Stimulated activated CD8-positive, alpha-beta memory T cell treated with anti-CD3 and anti-CD28 coated beads, Interleukin-15, amount 100 ng/mL, for 24 hours (primary cell): Measurements from ENCODE around the gene ALX1.

Experiments
- DNase-seq: peaks from one replicate; pipeline ENCODE4 v3.0.0-alpha.2; 2020; ENCODE audit warnings: low read depth

The ALX1 gene

DNA sequence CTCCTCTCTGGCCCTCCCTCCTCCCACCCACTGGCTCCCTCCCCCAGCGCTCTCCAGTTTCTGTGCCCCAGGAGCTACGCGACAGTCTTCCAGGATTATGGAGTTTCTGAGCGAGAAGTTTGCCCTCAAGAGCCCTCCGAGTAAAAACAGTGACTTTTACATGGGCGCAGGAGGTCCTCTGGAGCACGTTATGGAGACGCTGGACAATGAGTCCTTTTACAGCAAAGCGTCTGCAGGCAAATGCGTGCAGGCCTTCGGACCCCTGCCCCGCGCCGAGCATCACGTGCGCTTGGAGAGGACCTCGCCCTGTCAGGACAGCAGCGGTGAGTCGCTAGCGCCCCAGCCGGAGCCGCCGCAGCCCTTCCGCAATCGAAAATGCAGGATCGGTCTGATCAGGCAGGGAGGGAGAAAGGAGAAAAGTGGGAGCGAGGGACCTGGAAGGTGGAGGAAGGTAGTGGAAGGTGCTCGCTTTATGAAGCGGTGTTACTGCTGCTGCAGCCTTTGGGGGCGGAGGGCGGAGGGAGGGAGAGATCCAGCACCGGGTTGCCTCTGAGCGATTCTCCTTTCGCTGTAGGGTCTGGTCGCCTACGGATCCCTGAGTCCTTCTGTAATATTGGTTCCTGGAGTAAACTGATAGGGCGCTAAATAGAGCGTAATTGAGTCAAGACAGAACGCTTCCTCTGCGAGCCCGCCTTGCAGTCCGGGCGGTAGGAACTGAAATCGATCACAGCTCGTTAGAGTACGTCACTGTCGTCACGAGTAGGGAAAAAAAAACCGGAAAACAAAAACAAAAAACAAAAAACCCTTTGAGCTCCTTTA, at the start of gene ALX1:
Gene ALX1, plus strand, starts transcription at position 56 of the 819 bp plus-strand sequence. Its CDS starts 42 bp downstream, at position 98.
- no peak for DNase-seq

DNA sequence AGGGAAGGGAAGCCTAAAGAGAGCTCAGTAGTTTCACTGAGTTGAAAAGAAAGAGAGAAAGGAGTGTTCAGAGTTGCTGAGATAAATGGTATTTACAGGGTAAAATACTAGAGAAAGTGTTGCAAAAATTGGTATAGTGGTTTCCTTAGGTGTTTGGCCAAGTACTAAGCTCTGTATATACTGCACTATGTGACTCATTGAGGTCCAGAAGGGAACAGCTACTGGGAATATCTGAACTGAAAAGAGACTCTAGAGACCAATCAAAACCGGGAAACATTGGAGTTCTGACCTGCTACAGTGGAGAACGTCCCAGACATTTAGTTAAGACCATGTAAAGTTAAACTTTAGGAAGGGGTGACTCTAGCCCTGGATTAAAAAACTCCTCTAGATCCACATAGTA, 42.7 kb upstream of the ALX1 start:
- DNase-seq = no peak

- DNase-seq = no peak
Observed at GRCh38 chr12:85244561-85244960, 35.5 kb upstream of the ALX1 start.

GRCh38 chr12:85253853-85254252, 26.2 kb upstream of the ALX1 start:
- DNase-seq = no peak

DNA sequence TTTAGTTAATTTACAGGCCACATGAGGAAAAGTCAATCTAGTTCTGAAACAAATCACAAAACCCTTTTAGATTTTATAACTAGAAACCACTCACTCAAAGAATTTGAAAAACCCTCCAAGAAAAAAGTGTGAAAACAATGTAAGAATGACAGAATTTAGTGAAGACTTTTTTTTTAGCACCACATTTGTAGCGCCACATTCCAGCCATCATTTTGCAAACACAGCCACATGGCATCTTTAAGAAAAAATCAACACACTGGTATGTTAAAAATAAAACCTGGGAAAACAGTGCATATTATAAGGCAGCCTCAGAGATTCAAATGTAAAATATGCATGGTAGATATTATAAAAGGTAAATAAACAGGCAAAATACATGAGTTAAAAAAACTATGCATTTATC, 22.3 kb upstream of the ALX1 start:
- no peak for DNase-seq

DNA sequence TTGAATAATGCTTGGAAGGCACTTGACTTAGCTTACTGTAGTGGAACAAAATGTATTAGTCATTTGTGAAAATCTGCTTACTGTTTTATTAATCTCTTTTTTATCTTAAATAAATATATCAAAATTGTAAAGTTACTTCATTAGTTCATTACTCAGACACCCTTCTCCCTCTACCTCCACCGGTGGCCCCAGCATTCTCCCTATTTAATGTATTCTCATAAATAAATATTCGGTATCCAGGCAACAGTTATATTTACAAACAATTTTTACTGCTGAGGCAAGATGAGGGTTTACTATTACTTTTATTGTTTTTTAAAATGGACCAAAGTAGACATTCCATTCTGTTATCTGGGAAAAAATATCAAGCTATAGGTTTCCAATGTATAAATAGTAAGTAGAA, 19.6 kb upstream of the ALX1 start:
- no peak for DNase-seq

DNA sequence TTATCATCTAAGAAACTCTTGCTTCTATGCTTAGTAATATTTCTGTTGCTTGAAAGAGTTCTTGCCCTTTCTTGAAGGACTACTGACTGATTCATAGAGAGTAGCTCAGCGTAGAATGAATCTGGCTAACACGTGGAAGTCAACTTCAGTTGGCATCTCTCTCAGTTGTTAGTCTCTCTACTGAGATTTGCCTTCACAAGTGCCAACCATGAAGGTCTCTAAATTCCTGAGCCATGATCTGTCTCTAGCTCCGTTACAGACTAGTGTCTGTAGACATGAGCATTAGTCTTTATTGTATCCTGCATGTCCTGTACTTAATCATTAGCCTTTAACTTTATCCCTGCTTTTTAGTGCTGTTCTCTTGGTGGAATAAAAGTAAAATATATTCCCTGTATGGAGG, 19.1 kb upstream of the ALX1 start:
- DNase-seq = no peak

DNA sequence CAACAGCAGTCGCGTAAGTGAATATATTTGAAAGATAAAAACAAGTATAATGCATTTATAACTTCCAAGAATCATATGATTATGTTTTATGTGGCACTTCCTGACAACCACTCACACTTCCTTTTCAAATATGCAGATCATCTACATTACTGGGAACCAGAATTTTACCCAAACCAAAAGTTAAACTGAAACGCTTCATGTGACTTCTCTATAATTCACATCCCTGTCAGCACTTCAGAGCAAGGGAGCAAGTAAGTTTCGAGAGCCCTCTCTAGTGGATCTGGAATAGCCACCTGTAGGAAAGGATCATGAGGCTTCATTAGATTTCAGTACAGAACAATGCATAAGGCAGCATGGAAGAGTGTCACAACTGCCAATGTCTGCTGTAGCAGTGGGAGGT, 13.7 kb upstream of the ALX1 start:
- no peak for DNase-seq

DNA sequence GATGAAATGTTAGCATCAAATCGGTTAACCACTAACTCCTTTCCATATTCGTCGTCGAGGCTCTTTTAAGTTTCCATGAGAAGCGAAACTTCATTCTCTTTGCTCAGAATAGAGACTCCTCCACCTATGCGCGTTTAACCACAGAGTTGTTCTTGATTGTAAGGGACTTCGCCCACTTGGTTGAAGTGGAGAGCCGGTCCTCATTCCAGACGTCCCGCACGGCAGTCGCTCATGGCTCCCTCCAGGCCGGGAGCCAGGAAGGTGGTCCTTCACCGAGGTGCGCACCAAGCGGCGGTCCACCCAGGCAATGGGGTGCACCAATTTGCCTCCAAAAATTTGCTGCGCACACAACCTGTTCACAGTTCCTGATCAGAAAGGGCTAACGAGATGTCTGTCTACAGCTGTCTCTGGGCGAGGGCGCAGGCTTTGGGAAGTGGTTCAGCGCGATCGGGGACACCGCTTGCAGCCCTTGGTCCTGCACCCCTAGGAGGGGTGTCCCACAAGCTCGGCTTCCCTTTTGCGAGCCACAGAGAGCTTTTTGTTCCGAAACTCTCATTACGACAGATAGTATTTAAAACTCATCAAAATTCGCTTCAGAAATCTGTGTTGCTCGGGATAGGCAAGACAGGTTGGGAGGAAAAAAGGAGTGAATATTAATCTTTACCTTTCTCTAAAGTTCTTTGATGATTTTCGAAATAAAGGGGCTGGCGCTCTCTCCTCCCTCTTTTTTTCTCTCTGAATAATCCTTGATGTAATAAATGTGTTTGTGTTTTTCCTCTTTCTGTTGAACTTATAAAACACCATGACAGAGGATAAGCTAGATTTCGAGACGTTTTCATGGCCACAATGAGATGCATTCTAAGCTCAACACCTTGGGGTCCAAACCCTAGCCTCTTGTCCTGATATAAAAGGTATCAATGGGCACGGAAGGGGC, 6.4 kb upstream of the ALX1 start:
- no peak for DNase-seq

DNA sequence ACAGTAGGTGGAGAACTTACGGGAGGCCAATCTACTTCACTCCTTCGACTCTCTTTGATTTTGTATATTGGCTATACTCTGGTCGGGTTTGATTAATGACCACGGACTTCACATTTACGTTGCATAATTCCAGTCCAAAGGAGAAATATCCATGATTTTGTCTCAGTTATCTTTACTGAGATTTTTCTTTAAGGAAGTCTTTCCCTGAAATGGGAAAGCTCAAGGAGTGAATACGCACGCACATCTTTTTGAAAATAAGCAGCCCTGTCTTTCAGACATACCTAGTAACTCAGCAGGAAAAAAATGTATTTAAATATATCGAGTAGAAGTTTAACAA, 5.7 kb upstream of the ALX1 start:
- DNase-seq = no peak

GRCh38 chr12:85275374-85275773, 4.6 kb upstream of the ALX1 start:
- DNase-seq = no peak

DNA sequence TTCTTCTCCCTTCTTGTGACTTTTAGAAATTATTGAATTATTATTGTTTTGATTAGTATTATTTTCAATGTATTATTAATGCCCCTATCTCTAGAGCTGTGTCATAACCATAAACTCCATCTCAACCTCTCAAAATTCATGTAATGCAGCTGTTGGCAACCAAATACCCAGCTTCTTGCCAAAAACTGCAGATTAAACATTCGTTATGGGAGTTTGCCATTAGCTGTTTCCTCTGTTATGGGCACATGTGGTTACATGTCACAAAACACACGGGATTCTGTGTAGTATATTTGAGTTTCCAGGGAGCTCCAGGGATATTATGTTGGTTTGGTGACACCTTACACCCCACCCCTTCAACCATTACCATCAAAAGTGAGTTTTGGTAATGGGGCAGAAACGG, 2.8 kb upstream of the ALX1 start:
- no peak for DNase-seq

DNA sequence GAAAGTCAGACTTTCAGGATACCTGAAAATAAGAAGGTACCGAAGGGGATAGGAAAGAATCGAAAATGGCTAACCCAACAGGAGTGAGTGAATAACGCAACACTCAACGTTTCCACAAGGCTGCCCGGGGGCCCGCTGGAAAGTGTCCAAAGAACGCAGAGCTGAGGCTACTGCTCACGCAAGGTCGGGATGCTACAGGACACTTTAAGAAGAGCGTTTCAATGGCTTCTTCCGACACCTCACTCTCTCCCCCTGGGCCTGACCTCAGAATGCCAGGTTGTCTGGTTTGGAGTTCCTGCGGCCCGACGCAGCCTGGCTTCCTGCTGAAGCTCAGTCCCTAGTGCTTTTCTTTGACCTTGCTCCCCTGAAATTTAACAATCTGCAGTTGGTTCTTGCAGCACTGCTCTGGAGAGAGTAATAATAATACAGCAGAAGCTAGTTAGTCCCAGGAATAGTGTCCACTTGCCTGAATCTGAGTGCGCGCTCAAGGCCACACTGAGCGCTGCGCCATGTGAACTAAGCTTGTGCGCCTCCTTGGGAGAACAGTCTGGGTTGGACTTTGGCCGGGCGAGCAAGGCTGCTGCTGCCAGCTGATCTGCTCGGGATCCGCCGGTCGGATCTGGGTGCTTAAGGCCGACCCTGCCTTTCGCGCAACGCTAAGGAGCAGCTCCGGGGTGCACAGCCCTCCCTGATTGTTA, 2.0 kb upstream of the ALX1 start:
- no peak for DNase-seq

DNA sequence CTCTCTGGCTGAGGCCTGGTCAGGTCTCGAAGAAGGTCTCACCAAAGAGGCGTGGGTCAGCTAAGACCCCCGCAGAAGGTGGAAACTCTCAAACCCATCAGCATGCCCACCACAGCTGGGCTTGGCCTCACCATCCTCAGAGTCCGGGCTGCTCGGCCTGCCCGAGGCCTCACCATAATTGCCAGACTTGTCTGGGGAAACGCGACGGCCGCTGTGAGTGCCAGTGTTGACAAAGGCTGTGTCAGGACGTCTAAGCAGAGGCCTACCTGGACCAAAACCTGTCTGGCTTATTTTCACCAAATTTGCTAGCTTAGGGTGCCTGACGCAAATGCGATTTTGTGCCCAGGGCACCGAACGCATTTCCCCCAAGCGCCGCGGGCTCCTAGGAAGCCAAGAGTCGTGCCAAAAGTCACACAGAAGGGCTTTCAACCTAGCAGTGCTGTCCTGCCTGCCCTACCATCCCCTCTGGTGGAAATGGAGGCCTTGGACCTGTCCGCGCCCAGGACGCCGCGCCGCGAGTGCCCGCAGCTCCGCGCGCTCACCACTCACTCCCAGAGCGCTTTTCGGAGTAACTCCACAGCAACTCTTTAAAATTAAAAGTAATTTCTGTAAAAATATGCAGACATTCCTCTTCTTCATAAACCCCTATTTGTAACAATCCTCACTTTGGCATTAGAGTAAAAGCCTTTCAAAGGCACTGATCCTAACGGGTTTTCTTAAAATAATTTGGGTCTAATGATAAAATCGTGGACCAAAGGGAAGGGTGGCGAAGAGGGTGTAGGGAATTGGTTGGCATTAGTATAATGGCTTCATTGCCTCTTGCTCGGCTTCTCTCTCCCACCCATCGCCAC, 1.2 kb upstream of the ALX1 start:
- DNase-seq = no peak

- no peak for DNase-seq
Observed at GRCh38 chr12:85279449-85280164, 413 bp upstream of the ALX1 start.

- no peak for DNase-seq
Observed at GRCh38 chr12:85280984-85281630, 1.1 kb downstream of the ALX1 start.

GRCh38 chr12:85281636-85282312, 1.8 kb downstream of the ALX1 start:
- no peak for DNase-seq

GRCh38 chr12:85283560-85283959, 3.5 kb downstream of the ALX1 start:
- no peak for DNase-seq

DNA sequence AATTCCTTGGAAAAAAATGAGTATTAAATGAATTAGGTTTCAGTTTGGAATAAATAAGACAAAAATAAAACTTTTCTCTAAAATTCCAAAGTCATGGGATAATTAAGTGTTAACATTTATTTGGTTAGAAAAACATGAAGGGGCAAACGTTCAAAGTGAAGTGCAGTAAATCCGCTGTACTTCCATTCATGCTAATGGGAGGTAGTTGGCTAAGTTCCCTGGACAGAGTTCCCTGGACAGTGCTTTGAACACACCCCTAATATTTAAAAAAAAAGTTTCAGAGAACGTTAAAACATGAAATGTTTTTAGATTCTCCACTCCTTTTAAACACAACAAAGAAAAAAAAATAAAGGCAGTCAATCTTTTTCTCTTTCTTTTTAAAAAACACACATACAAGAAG, 16.3 kb downstream of the ALX1 start:
- DNase-seq = no peak

DNA sequence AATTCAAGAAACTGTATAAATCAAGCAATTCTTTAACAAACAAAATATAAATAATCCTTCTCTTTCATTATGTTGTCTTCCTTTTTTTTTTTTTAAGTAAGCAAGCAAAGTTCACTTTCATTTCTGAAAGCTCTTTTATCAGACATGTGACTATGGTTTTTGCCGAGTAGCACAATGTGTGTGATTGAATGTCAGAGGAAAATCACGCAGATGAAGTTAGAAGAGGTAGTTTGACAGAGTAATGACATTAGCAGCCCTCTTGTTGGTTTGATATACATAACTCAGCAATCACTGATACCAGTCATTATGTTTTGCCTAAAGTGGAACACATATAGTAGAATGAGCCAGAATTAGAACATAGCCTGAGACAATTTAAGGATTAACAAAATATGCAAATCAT, 19.0 kb downstream of the ALX1 start:
- no peak for DNase-seq
